MCF 10A (cell line): ENCODE measurements around the gene LAMP5. TPM values are rescaled to one million over a fixed set of nuclear protein-coding genes. Genes with fewer than 3 reads are reported as not detected.
A peak's percentile ranks its signal among the peaks of the same experiment; 100 is the strongest.

Source experiments
- BruUV-seq: library from RNA; stranded (reverse); fragments of 400-500 nt; replicated peaks from 2 replicates; lab custom pipeline; 2021; lab: Mats Ljungman, UMichigan
- CTCF ChIA-PET: fragments of 300-600 bp; sonication (Branson Sonifier 250); formaldehyde crosslinking; extraction: SDS; loops from one replicate; lab custom pipeline; 2021; ENCODE audit warnings: antibody characterized with exemption, inconsistent platforms; lab: Yijun Ruan, JAX
- POLR2A ChIA-PET: fragments of 300-600, 350-650 bp; sonication (Branson Sonifier 250); formaldehyde crosslinking; extraction: SDS; loops from one replicate; lab custom pipeline; 2020; ENCODE audit warnings: antibody characterized with exemption, inconsistent platforms; lab: Yijun Ruan, JAX
- DNase-seq: peaks from one replicate; pipeline ENCODE4 v3.0.0-alpha.2; 2018; ENCODE audit not compliant: unreplicated experiment
- H3K27ac Mint-ChIP-seq: one replicate; pipeline ENCODE4 v1.8.0; 2022; ENCODE audit warnings: mild to moderate bottlenecking, low read depth, mixed read lengths; ENCODE audit not compliant: unreplicated experiment
- H3K27me3 Mint-ChIP-seq: one replicate; pipeline ENCODE4 v1.8.0; 2022; ENCODE audit warnings: mixed read lengths; ENCODE audit not compliant: insufficient read depth, unreplicated experiment
- H3K36me3 Mint-ChIP-seq: one replicate; pipeline ENCODE4 v1.8.0; 2022; ENCODE audit warnings: mild to moderate bottlenecking, moderate library complexity, mixed read lengths; ENCODE audit not compliant: insufficient read depth, unreplicated experiment
- H3K4me1 Mint-ChIP-seq: one replicate; pipeline ENCODE4 v1.8.0; 2022; ENCODE audit warnings: mixed read lengths; ENCODE audit not compliant: insufficient read depth, unreplicated experiment
- H3K4me3 Mint-ChIP-seq: one replicate; pipeline ENCODE4 v1.8.0; 2022; ENCODE audit warnings: mild to moderate bottlenecking, moderate library complexity, mixed read lengths; ENCODE audit not compliant: unreplicated experiment
- H3K9me3 Mint-ChIP-seq: one replicate; pipeline ENCODE4 v1.8.0; 2022; ENCODE audit warnings: mixed read lengths; ENCODE audit not compliant: unreplicated experiment
- CTCF ChIP-seq: fragments of 200-600 bp; IDR thresholded peaks from one replicate; pipeline ENCODE4 v1.8.0; 2022; ENCODE audit warnings: antibody characterized with exemption, mild to moderate bottlenecking; ENCODE audit not compliant: unreplicated experiment
- intact Hi-C: fragments of 100-400 bp; cut with micrococcal nuclease; formaldehyde crosslinking; loops from 2 replicates; pipeline ENCODE4 v1.14.1; 2022
- total RNA-seq: library from RNA; stranded (reverse); gene quantifications from 2 replicates; pipeline ENCODE4 v1.2.3, GENCODE V29; 2022

The LAMP5 gene
- total RNA-seq, 1 experiment from 2014 or later, result not detected

GRCh38 chr20:9498322-9498721, 16.1 kb upstream of the LAMP5 start:
- no TSS peak for BruUV-seq
- Mint-ChIP-seq H3K4me1 (no peaks in the 10 kb centered on the region), H3K27me3 (no peaks in the 10 kb centered on the region), H3K4me3 (no peak overlapping the region), H3K27ac (no peak overlapping the region), H3K9me3 (peaks cover 23% of the 10 kb centered on the region), H3K36me3 (no peaks in the 10 kb centered on the region)
- DNase-seq, result peak; percentile 66
- CTCF ChIA-PET, result interaction anchor here (0.7 kb wide), 1 partner anchor 286 kb away, joined by 3 read pairs; no protein-coding TSS in a partner anchor
- no peak for TF ChIP-seq CTCF
- intact Hi-C loops, result no loop called here
- POLR2A ChIA-PET, result no interaction called here

GRCh38 chr20:9499126-9499899, 15.1 kb upstream of the LAMP5 start:
- no peak for TF ChIP-seq CTCF
- intact Hi-C loops, result no loop called here
- Mint-ChIP-seq H3K36me3 (no peaks in the 10 kb centered on the region), H3K27me3 (no peaks in the 10 kb centered on the region), H3K4me3 (no peak overlapping the region), H3K27ac (no peak overlapping the region), H3K4me1 (no peaks in the 10 kb centered on the region), H3K9me3 (peaks cover 22% of the 10 kb centered on the region)
- POLR2A ChIA-PET, result interaction anchor here (0.6 kb wide), 1 partner anchor 22 kb away, joined by 3 read pairs; no protein-coding TSS in a partner anchor
- CTCF ChIA-PET, result interaction anchor here (0.5 to 1.2 kb wide), 4 partner anchors 40 to 285 kb away, joined by 3 read pairs; no protein-coding TSS in a partner anchor
- BruUV-seq, result no TSS peak
- no peak for DNase-seq

- H3K4me1 Mint-ChIP-seq, result no peaks in the 10 kb centered on the region
- H3K4me3 Mint-ChIP-seq, result no peak overlapping the region
- DNase-seq, result no peak
- CTCF ChIA-PET, result interaction anchor here (1.0 to 1.2 kb wide), 2 partner anchors 40 to 110 kb away, joined by 3 read pairs; no protein-coding TSS in a partner anchor
- POLR2A ChIA-PET, result no interaction called here
- H3K27me3 Mint-ChIP-seq, result no peaks in the 10 kb centered on the region
- no peak for TF ChIP-seq CTCF
- no peaks in the 10 kb centered on the region for H3K36me3 Mint-ChIP-seq
- no peak overlapping the region for H3K27ac Mint-ChIP-seq
- no TSS peak for BruUV-seq
- intact Hi-C loops, result no loop called here
- peaks cover 16% of the 10 kb centered on the region for H3K9me3 Mint-ChIP-seq
Measured at GRCh38 chr20:9500121-9500520, 14.3 kb upstream of the LAMP5 start.

- no TSS peak for BruUV-seq
- intact Hi-C loops, result no loop called here
- POLR2A ChIA-PET, result no interaction called here
- Mint-ChIP-seq H3K27me3 (no peaks in the 10 kb centered on the region), H3K27ac (no peak overlapping the region), H3K36me3 (peaks cover 4% of the 10 kb centered on the region), H3K4me1 (no peaks in the 10 kb centered on the region), H3K9me3 (peaks cover 6% of the 10 kb centered on the region), H3K4me3 (no peak overlapping the region)
- no peak for DNase-seq
- no peak for TF ChIP-seq CTCF
- CTCF ChIA-PET, result interaction anchor here (1.6 kb wide), 1 partner anchor 93 kb away, joined by 7 read pairs; no protein-coding TSS in a partner anchor
Measured at GRCh38 chr20:9501473-9501872, 12.9 kb upstream of the LAMP5 start.
